NCI-H524 (cell line): ENCODE measurements around the gene FGF1.
A peak's percentile ranks its signal among the peaks of the same experiment; 100 is the strongest.
"Not testable (repeated sequence)": the region's sequence is repeated elsewhere in the genome, so short reads cannot be mapped to it uniquely, and the experiment has no call there.

Experiments
- DNase-seq, 2 experiments: peaks; one replicate each; lab custom pipeline; 2025; lab: John Stamatoyannopoulos, UW

The FGF1 gene

DNA sequence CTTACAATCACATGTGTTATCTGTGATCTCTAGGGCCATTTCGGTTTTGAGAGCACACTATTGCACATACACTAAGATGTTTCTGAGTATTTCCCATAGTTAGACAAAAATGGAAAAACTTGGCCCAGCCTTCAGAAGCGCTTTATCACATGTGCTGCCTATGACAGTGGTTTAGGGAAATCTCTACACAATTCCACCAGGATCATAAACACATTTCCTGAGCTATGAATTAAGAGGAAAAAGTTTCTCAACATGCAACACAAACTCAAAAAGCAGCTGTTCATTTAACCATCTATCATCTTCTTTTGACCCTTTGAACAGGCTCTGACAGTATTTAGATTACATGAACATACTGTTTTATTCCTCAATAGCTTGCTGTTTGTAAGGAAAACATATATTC is 15.1 kb downstream of the FGF1 start:
- no peak for DNase-seq

DNA sequence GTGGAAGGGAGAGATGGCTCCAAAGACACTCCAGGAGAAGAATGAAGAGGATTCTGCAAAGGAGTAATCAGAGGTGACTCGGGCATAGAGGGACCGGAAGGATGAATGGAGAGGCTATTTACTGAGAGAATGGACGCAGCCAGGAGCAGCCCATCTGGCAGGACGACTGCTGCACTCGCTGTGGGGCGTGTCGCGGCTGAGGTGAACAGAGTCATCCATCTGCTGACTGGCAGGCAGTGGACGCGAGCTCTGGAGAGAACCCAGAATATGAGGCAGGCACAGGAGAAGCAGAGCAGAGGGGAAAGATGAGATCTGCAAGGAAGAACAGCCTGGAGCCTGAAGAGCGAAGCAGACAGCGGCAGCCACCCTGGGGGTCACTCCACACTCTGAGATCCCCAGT is 16.4 kb downstream of the FGF1 start:
- peak in 1 of 2 experiments; percentile 52 for DNase-seq

DNA sequence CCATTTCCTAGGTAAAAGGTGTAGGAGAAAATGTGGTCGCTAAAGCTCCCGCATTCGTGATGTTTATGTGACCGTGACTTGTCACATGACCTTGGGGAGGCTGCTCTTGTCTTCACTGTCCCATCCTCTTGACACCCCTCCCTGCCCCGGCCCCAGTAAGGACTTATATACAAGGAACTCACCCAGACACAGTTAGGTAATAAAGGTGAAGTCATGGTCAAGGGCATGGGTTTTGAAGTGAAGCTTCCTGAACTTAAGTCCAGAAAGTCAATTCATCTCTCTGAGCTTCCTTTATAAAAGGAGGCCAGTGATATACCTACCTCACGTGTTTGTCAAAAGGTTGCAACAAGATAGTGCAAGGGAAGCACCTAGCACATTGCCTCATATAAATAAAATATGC is 17.6 kb downstream of the FGF1 start:
- DNase-seq: no peak

DNA sequence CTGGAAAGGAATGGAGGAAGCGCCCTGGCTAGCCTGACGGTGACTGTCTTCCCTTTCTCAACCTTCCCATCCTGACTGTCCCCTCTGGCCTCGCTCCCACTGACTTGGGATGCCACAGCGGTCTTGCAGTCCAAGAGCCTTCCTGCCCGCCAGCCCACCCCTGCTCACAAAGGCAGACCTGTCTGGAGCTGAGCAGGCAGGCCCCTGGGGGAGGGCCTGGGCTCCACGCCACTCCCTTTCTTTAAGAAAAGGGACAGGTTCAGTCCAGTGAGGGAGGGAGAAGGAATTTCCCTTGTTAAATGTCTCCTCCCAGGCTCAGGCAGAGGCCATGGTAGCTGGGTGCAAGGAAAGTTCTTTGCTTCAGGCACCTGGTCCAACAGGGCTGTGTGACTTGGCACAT is 18.1 kb downstream of the FGF1 start:
- no peak for DNase-seq

DNA sequence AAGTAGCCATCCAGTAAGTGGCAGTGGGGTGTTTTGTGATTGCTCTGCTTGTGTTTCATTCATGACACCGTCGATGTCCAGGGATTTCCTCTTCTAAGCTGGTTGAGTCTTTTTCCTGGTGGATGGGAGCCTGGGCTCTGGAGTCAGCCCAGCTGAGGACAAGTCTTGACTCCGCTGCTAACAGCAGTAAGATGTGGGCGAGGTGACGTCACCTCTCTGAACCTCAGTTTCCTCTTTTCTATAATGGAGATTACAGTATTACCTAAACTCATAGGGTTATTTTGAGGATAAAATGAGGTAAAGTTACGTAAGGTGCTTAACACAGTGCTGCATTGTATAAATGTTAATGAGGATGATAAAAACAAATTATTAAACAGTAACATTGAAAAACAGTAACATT is 21.3 kb downstream of the FGF1 start:
- no peak for DNase-seq

DNA sequence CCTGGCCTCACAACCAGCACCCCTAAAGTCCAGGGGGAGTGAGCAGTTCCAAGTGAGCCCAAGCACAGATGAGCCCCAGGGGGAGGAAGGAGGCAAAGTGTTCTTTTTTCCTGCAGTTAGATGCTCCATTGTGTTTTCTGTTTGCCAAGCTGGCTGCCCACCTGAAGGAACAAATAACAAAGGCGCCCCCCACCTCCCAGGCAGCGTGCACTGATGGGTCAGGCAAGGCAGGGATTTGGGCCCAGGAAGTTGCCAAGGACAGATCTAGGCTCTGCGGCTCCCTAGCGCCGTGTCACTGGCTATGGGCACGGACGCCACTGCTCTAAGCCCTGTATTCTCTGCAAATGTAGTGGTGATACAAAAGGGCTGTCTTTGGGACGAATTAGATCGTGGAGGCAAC is 21.8 kb downstream of the FGF1 start:
- no peak for DNase-seq

DNA sequence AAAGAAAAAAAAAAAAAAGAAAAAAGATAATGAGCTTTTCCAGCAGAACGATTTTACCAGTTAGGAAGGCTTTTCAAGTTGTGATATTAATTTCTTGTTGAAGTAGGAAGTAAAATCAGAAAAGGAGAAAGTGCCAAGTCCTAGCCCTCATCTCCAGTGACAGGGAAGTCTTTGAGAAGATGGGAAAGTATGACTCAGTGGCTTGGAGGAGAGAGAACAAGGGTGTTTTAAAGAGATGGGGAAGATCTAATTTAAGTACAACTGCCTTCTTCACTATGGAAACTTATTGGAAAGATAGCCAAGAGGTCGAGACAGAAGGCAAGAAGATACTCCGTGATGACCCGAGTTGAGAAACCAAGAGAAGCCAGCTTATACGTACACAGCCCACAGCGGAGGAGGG is 22.6 kb downstream of the FGF1 start:
- no peak for DNase-seq

DNA sequence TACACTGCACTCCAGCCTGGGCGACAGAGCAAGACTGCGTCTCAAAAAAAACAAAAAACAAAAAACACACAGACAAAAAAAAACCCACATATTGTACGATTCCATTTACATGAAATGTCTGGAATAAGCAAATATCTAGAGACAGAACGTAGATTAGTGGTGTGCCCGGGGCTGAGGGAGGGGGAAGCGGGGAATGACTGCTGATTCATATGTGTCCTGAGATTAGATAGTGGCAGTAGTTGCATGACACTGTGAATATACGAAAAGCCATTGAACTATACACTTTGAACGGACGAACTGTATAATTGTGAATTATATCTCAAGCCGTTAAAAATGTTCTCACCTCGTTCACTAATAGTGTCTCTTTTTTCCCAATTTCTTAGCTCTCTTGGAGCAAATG is 23.9 kb downstream of the FGF1 start:
- no peak for DNase-seq

DNA sequence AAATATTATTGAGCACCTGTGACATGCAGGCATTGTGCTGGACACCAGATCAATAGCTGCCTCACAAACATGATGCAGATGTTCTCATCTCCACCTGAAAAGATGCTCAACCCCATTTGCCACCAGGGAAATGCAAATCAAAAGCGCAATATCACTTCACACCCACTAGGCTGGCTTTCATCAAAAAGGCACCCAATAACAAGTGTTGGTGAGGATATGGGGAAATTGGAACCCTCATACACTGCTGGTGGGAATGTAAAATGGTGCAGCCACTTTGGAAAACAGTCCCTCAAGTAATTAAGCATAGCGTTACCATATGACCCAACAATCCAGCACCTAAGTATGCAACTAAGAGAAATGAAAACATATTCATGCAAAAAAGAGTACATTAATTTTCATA is 24.7 kb downstream of the FGF1 start:
- no peak for DNase-seq

DNA sequence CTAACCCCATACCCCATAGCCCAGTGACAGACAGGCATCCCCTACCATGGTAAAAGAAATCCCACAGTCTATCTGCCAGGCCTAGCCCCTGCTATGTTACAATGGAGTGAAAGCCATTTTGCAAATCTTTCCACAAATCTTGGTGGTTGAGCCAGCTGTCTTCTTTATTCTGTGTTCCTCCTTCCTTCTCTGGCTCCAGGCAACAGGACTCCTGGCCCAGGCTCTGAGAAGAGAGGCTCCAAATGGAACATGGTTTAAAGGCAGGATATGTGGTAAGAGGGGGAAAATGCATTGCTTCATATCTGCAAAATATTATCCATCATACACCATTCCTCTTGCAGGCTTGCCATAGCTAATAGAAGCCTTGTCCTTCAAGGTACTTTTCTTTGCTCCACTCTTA is 25.2 kb downstream of the FGF1 start:
- DNase-seq: no peak

DNA sequence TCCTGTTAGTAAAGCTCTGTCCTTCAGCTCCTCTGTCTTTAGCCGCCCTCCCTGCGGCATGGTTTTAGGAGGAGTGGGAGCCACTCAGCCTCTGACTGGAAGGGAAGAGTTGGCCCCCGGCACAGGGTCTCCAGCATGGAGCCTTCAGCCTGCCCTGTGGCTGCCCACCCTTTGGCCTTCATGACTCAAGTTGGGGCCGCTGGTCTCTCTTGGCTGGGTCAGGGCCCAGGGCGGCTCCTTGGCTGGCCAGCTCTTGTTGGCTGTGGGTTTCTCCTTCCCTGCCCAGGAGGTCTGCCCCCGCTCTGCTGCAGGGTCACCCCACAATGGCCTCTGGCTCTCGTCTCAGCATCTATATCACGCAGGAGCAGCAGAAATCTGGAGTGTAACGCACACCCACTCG is 25.7 kb downstream of the FGF1 start:
- no peak for DNase-seq

DNA sequence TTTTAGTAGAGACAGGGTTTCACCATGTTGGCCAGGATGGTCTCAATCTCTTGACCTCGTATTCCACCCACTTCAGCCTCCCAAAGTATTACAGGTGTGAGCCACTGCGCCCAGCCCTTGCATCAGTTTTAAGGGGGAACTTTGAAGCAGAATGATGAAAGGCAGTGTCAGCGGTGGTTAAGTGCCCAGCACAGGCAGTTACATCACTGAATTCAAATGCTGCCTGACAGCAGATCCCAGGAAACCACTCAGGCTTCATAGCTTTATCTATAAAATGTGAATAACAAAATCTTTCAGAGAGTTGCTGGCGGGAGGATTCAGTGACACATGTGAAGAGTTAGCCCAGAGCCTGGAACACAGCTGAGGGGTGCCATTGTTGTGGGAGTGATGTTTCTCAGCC is 26.5 kb downstream of the FGF1 start:
- no peak for DNase-seq

DNA sequence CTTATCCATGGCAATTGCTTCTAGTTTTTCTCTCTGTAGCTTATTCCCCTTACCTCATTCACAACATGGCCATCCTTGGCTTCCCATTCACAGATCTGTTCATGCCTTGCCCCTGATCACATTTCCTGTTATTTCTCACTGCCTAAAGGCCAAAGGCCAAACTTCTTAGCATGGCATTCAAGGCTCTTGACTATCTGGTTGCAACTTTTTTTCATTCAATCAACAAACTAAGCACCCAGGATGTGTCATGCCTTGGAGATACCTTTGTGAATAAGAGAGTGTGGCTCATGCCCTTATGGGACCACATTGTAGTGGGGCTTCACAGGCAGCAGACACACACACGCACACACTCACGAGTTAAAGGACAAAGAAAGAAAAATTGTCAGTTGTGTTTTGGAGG is 27.6 kb downstream of the FGF1 start:
- no peak for DNase-seq

DNA sequence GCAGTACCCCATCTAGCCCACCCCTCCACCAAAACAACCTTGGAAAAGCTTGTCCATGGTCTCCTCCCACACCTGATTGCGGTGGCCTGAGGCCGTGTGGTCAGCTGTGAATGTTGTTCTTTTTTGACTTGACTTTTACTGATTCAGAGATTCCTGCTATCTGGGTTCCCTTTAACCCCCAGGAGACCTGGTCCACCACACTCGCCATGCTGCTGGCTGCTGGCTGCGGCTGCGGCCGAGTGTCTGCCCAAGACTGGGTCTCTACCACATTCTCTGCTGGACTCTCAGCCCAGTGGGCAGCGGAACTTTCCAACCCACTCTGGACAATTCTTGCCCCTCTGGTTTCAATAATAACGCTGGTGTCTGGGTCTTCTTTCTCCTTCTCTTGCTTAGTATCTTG is 28.4 kb downstream of the FGF1 start:
- no peak for DNase-seq

DNA sequence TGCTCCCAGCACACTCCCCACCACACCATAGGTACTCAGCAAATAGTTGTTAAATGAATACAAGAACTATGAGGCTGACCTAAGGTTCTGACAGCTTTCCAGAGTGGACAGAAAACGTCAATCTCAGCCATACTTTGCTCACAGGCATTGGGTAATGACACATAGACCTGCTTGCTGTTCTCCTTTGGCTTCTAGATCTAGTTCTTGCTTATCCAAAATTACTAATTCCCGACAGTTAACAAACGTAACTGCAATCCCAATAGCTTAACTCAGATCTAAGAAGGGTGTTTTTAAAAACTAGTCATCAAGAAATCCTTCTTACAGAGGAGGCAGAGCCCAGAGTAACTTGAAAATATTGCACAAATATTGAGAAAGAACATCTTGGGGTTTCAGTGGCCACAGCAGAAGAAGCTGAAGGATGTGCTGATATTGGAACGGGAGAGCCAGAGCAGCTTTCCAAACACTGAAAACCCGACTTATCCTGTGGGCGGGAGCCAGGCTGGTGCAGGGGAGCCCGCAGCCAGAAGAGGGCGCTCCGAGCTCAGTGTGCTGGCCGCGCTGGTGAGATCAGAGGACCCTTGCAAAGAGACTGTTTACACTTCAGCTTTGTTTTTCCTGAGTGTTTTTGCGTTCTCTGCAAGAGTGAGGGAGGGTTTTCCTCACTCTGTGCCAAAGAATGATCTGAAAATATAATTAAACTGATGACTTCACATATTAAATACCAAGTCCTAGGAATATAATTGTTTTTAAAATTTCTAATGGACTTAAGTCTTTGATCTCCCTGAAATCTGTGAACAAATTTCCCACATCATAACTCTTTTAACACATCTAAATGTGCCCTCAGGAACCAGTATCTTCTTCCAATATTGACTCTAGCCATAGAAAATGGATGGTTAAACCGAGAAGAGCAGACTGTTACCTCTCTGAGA is 30.3 kb downstream of the FGF1 start:
- peak; percentile 46 to 68 for DNase-seq

DNA sequence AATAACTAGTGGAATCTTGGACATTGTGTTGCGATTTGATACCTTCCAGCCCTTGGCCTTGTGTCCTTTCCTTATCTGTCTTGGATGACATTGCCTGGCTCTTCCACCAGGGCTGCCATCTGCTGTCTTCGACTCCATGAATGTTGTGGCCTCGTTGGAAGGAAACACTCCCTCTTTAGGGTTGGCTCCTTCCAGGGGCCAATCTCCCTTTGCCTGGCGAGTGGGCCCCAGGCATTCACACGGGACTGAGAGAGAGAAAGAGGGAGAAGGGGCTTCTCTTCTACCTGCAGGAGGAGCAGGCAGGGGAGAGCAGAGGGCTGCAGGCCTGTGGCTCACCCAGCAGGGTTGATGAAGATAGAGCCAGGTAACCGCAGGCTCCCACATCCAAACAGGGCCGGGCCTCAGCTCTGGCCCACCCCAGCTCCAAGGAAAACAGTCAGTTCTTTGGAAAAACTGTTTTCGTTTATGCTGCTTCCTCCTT is 31.3 kb downstream of the FGF1 start:
- peak in 1 of 2 experiments; percentile 4 for DNase-seq

DNA sequence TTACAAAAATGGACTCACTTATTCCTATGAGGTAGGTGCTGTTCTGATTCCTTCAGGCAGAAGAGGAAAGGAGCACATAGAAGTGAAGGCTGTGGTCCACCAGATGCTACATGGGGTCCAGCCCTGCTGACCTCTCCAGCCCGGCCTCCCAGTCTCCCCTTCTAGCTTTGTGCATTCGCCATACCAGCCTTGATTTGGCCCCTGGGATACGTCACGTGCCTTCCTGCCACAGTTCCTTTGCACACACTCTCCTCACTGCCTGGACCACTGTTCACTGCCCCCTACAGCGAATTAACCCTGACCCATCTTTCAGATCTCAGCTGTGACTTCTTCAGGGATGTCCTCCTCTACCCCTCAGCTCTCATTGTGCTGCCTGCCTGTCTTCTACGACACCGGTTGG is 32.6 kb downstream of the FGF1 start:
- no peak for DNase-seq

DNA sequence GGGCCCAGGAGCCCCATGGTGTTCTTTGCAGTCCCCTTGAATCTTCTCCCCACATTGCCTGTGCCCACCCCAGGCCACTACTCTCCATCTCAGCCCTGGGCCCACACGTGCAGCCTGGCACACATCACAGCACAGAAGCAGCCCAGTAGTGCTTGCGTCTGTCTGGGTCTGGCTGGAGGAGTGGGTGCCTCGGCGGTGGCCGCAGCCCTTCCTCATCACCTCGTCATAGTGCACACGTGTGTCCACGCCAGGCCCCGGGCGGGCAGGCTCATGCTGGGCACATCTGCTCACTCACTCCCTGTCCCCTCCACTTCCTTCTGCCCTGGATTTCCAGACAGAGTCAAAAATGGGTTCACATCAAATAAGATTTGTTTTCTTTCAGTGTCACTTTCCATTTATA is 33.3 kb downstream of the FGF1 start:
- DNase-seq: no peak

DNA sequence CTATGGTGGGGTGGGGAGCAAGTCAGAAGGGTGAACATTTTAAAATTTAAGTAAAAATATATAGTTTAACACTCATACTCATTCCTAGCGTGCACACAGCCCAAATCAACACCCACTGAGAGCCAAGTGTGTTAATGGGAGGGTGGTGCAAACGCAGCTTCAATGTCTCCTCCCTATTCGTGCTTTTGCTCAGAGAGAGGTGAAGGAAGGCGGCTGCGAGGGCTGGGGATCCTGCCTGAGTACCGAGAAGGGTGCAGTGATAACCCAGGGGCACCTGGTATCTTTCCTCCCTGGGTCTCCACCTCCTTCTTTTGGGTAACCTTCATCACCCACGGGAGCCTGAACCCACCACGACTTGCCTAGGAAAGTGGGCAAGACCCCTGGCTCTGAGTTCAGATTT is 35.0 kb downstream of the FGF1 start:
- DNase-seq: no peak

DNA sequence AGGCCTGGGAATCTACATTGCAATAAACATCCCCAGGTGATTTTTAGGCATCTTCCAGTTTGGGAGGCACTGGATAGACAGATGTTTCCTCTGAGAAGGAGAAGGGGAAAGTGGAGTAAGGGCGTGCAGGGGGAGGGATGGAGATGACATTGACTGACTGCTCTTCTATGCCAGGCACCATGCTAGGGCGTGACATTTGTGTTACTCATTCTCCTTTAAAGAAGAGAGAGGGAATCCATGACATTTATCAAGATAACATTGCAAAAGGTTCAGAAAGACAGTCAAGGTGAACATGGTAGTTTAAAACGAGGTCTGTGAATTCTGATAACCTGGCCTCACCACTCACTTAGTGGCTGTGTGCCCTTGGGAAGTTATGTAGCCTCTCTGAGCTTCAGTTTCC is 35.8 kb downstream of the FGF1 start:
- no peak for DNase-seq

DNA sequence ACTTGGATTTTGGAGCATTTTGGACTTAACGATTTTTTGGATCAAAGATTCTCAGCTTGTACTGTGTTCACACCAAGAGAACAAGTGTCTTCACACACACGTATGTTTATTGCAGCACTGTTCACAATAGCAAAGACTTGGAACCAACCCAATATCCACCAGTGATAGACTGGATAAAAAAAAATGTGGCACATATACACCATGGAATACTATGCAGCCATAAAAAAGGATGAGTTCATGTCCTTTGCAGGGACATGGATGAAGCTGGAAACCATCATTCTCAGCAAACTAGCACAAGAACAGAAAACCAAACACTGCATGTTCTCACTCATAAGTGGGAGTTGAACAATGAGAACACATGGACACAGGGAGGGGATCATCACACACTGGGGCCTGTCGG is 37.8 kb downstream of the FGF1 start:
- not testable (repeated sequence) for DNase-seq

DNA sequence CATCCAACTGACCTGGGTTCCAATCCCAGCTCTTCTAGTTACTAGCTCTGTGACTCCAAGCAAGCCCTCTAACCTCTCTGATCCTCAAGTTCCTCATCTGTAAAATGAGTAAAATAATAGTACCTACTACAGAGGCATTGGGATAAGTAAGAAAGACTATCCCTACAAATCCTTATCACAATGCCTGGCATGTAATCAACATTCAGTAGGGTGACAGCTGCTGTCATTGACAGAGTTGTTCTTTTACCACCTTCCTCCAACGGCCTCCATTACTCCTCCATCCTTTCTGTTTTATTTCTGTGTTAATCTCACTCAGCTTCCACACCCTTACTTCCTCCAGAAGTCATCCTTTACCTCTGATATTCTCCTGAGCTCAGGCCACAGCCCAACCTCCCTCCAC is 40.4 kb downstream of the FGF1 start:
- DNase-seq: no peak

DNA sequence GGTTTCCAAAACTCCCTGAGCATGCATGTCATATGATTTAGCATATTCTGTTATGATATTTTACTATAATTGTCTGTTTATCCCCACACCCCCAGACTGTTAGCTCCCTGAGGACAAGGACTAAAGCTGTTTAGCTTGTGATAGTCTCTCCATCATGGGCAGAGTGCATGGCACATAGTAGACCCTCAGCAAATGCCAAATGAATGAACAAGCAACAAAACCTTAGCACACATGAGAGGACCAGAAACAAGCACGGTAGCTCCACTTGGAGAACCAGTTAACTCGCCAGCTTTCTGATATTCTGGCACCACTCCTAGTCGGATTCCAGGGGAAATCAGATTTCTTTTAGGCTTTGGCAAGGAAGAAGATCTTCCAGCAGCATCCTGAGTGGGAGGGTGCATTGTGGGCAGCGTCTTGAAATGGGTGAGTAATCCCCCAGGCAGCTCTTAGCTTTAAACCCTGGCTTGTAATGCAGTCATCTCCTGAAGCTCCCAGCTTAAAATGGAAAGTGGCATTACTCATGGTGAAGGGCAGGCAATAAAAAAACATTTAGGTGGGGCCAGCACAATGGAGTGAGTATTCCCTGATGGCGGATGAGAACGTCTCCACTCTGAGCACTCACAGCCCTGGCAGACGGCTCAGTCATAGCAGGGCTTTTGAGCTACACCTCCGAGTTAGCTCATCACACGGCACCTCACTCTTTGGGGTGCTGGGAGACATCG is 41.1 kb downstream of the FGF1 start:
- no peak for DNase-seq
